NCI-H2081 (cell line): ENCODE measurements around the gene ATF3.
A peak's percentile ranks its signal among the peaks of the same experiment; 100 is the strongest.
"Not testable (repeated sequence)": the region's sequence is repeated elsewhere in the genome, so short reads cannot be mapped to it uniquely, and the experiment has no call there.

Experiments
- DNase-seq, 2 experiments: peaks; one replicate each; lab custom pipeline; 2025; lab: John Stamatoyannopoulos, UW

Gene ATF3

DNA sequence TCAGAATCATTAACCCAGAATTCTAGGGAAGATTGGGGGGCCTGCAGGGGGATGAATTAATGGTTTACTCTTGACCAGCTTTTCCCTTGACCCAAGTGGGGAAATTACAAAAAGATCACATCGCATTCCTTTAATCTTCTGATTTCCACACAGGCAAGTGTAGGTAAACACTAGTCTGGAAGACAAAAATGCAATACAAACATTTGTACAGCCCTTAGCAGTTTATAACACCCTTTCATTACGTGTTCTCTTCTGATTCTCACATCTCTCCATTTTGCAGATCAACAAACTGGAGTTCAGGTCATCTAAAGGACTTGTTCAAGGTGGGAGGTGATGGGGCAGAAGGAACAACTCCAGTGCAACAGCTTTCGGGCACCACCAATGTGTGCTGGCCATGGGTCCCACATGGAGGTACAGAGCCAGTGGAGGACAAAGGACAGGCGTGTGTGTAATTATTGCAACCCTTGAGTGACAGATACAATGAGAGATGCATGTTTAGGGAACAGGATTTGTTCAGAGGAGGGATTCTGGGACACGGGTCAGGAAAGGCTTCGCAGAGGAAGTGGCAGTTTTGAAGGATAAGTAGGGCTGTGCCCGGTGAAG lies 20.4 kb downstream of the ATF3 start:
- no peak for DNase-seq

GRCh38 chr1:212629450-212630157 lies 21.0 kb downstream of the ATF3 start:
- DNase-seq = no peak

DNA sequence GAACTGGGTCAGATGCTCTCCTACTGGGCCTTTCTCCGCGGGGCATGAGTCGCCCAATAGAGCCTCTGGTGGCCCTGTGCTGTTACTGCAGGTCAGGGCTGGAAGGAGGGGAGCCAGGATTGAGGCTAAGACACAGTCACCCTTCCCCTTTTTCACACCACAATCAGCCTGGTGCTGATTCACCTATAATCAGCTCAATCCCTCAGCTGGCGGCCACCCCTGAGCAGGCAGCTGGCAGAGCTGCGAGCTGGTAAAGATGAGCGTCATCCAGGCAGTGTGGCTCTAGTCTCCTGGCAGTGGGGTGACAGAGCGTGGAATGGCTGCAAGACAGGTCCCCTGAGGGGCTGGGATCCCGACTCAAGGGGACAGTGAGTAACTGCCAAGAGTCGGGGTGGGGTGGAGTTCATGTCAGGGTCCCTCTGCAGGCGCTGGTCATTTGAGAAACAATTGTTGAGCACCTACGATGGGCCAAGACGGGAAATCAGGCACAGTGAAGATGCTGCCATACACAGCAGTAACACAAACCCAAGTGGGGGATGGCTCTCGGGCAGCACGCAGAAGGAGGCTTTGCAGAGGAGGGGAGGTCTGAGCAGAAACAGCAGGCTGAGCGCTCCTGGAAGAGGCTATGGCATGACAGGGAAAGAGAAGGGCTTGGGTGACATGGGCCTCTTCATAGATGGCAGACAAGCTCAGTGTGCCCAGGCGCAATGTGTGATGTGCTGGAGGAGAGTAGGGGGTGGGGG lies 21.8 kb downstream of the ATF3 start:
- DNase-seq = peak; percentile 18 to 35

DNA sequence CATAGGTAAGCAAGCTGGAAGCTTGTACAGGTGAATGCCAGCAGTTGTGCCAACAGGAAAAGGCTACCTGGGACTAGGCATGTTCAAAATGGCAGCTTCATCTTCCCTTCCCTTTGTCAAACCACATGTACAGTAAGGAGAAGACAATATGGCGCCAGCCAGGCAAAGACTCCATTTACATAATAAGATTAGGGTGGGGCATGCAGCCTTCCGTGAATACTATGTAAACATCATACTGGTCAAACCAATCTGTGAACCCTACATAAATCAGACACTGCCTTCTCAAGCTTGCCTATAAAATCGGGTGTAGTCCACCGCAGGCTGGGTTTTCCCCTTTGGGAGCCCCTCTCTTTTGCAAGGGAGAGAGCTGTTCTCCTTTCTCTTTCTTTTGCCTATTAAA lies 24.6 kb downstream of the ATF3 start:
- no peak for DNase-seq

- no peak for DNase-seq
Observed at GRCh38 chr1:212634252-212634651, 25.7 kb downstream of the ATF3 start.

GRCh38 chr1:212635141-212635631 lies 26.6 kb downstream of the ATF3 start:
- no peak for DNase-seq

DNA sequence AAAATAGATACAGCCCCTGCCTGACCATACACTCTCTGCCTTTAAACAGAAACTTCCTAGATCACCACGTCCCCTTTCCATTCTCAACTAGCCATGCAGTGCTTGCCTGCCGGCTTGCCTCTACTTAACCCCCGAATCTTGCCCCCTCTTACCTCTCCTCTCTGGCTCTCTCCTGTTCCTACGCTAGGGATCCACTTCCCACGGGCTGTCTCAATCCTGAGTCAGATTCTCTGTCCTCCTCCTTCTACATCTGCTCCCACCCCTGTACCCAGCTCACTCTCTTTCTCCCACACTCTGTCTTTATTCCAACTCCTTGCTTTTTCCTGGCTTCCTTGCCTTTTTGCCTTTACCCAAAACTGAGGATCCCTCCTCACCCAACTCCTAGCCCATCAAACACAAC lies 29.3 kb downstream of the ATF3 start:
- no peak for DNase-seq

GRCh38 chr1:212638492-212639151 lies 30.1 kb downstream of the ATF3 start:
- DNase-seq = no peak

DNA sequence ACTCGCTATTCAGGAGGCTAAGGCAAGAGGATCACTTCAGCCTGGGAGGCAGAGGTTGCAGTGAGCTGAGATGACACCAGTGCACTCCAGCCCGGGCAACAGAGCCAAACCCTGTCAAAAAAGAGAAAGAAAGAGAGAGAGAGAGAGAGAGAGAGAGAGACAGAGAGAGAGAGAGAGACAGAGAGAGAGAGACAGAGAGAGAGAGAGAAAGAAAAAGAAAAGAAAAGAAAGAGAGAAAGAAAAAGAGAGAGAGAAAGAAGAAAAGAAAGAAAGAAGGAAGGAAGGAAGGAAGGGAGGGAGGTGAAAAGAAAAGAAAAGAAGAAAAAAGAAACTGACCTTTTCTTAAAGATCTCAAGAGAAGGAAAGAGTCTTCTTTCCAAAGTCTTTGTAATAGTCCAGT lies 31.0 kb downstream of the ATF3 start:
- DNase-seq = not testable (repeated sequence)

GRCh38 chr1:212640223-212640878 lies 31.8 kb downstream of the ATF3 start:
- no peak for DNase-seq

- DNase-seq = no peak
Observed at GRCh38 chr1:212641956-212642355, 33.4 kb downstream of the ATF3 start.

- DNase-seq = no peak
Observed at GRCh38 chr1:212643877-212644276, 35.3 kb downstream of the ATF3 start.

GRCh38 chr1:212644866-212645545 lies 36.4 kb downstream of the ATF3 start:
- DNase-seq = no peak

- no peak for DNase-seq
Observed at GRCh38 chr1:212645546-212646543, 37.3 kb downstream of the ATF3 start.

- no peak for DNase-seq
Observed at GRCh38 chr1:212646588-212646987, 38.0 kb downstream of the ATF3 start.

GRCh38 chr1:212647004-212647403 lies 38.4 kb downstream of the ATF3 start:
- DNase-seq = no peak

GRCh38 chr1:212648431-212648830 lies 39.9 kb downstream of the ATF3 start:
- DNase-seq = no peak

DNA sequence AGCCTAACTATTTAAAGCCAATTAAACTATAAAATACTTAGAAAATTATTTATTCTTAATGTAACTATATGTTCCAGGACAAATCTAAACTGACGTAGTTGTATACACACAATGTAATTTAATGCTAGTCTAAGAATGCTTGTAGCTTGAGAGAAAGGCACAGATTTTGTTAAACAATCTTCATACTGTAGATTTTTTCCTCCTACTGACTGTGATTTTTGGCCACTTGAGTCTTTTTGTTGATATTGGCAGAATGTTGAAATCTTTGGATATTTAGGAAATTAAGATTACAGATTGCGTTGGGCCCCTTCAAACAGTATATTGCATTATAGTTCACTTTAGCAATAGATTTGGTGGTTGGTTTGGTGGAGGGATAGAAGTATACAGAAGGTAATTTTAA lies 40.5 kb downstream of the ATF3 start:
- no peak for DNase-seq

DNA sequence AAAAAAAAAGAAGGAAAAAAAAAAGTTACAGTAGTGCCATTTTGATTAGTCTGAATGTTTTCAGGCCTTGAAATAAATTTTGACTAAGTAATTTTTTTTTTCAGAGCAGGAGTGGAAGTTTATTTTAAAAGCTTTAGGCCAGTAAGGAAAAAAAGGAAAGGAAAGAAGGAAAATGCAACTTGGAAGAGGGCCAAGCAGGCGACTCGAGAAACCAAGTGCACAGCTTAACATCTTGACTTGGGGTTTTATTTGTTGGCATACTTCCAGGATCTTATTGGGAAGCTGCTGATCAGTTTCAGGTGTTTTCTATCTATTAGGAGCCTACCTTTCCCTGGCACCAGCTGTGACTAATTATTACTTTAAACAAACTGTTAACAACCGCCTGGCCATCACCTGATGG lies 41.7 kb downstream of the ATF3 start:
- peak; percentile 15 to 85 for DNase-seq

DNA sequence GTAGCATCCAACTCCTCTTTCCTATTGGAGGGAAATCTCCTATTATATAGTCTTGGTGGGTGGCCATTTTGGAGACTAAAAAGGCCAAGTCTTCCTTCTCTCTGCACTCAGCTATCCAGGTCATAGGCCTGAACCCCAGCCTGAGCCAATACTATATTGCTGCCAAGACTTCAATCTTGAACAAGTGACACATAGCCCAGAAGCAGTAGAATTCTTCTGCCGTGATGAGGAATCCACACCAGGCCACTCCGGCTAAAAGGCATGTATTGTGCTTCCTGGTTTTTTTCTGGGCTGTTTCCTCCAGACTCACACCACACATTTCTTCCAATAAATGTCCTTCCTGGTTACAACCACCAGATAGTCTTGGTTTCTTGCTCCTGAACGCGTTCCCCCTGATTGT lies 43.0 kb downstream of the ATF3 start:
- no peak for DNase-seq
